Measurements from ENCODE around the gene AASDH. TPM values are rescaled to one million over a fixed set of nuclear protein-coding genes. Genes with fewer than 3 reads are reported as not detected.

The AASDH gene
- total RNA-seq, 3 donors from 2014 or later (not counting 1 experiment from before 2014, with no cell fraction given), result 9.5 to 14.2 (median 9.6) TPM

GRCh38 chr4:56323327-56323726 is 64.0 kb downstream of the AASDH start:
- intact Hi-C loops (cut with micrococcal nuclease), result no loop called here
- Mint-ChIP-seq H3K27ac (no peak overlapping the region), H3K36me3 (no peaks in the 10 kb centered on the region), H3K9me3 (no peaks in the 10 kb centered on the region), H3K4me1 (no peaks in the 10 kb centered on the region), H3K4me3 (no peak overlapping the region), H3K27me3 (ENCODE audit: low read depth in 2 of 2) (peaks cover 0 to 6% of the 10 kb centered on the region in 2 donors)
- H3K4me1 ChIP-seq (ENCODE audit: control insufficient read depth, insufficient read depth, low read length), result no peaks in the 10 kb centered on the region
- DNase-seq, result no peak
- WGBS (ENCODE audit: insufficient coverage), result 84% methylated on average over 10 of the region's 10 CpGs
- no peak for ATAC-seq
- no peak for TF ChIP-seq CTCF (IDR thresholded peaks at IDR 0.05)
- H3K4me3 ChIP-seq (ENCODE audit: low read length), result no peak overlapping the region
- H3K9me3 ChIP-seq (ENCODE audit: control insufficient read depth, insufficient read depth, low read length), result no peaks in the 10 kb centered on the region
- no peaks in the 10 kb centered on the region for H3K27me3 ChIP-seq (ENCODE audit: control insufficient read depth, insufficient read depth, low read length)
- H3K36me3 ChIP-seq (ENCODE audit: control insufficient read depth, insufficient read depth, low read length), result no peaks in the 10 kb centered on the region
- no peak overlapping the region for H3K27ac ChIP-seq (ENCODE audit: low read length)

- Histone ChIP-seq H3K27me3 (ENCODE audit: control insufficient read depth, insufficient read depth, low read length) (no peaks in the 10 kb centered on the region), H3K4me3 (ENCODE audit: low read length) (no peak overlapping the region), H3K9me3 (ENCODE audit: control insufficient read depth, insufficient read depth, low read length) (no peaks in the 10 kb centered on the region), H3K36me3 (ENCODE audit: control insufficient read depth, insufficient read depth, low read length) (no peaks in the 10 kb centered on the region), H3K27ac (ENCODE audit: low read length) (no peak overlapping the region), H3K4me1 (ENCODE audit: control insufficient read depth, insufficient read depth, low read length) (no peaks in the 10 kb centered on the region)
- Mint-ChIP-seq H3K9me3 (no peaks in the 10 kb centered on the region), H3K27me3 (ENCODE audit: low read depth in 2 of 2) (peaks cover 0 to 6% of the 10 kb centered on the region in 2 donors), H3K27ac (no peak overlapping the region), H3K4me1 (no peaks in the 10 kb centered on the region), H3K36me3 (no peaks in the 10 kb centered on the region), H3K4me3 (no peak overlapping the region)
- DNase-seq (no peak), ATAC-seq (no peak)
- intact Hi-C loops (cut with micrococcal nuclease), result no loop called here
- TF ChIP-seq CTCF (IDR thresholded peaks at IDR 0.05), result no peak
- WGBS (ENCODE audit: insufficient coverage), result 100% methylated on average over 1 of the region's 1 CpG
Measured at GRCh38 chr4:56321251-56321650, 66.0 kb downstream of the AASDH start.

GRCh38 chr4:56320293-56320692 is 67.0 kb downstream of the AASDH start:
- no peaks in the 10 kb centered on the region for H3K36me3 ChIP-seq (ENCODE audit: control insufficient read depth, insufficient read depth, low read length)
- no peaks in the 10 kb centered on the region for H3K9me3 ChIP-seq (ENCODE audit: control insufficient read depth, insufficient read depth, low read length)
- peaks cover 0 to 6% of the 10 kb centered on the region in 2 donors for H3K27me3 Mint-ChIP-seq (ENCODE audit: low read depth in 2 of 2)
- no peaks in the 10 kb centered on the region for H3K4me1 Mint-ChIP-seq
- ATAC-seq (no peak), DNase-seq (no peak)
- WGBS (ENCODE audit: insufficient coverage), result 98% methylated on average over 5 of the region's 5 CpGs
- no peak overlapping the region for H3K4me3 ChIP-seq (ENCODE audit: low read length)
- H3K27me3 ChIP-seq (ENCODE audit: control insufficient read depth, insufficient read depth, low read length), result no peaks in the 10 kb centered on the region
- intact Hi-C loops (cut with micrococcal nuclease), result no loop called here
- TF ChIP-seq CTCF (IDR thresholded peaks at IDR 0.05), result no peak
- H3K9me3 Mint-ChIP-seq, result no peaks in the 10 kb centered on the region
- H3K4me1 ChIP-seq (ENCODE audit: control insufficient read depth, insufficient read depth, low read length), result no peaks in the 10 kb centered on the region
- no peaks in the 10 kb centered on the region for H3K36me3 Mint-ChIP-seq
- no peak overlapping the region for H3K27ac ChIP-seq (ENCODE audit: low read length)
- no peak overlapping the region for H3K27ac Mint-ChIP-seq
- H3K4me3 Mint-ChIP-seq, result no peak overlapping the region

GRCh38 chr4:56318555-56318954 is 68.7 kb downstream of the AASDH start:
- Mint-ChIP-seq H3K4me3 (no peak overlapping the region), H3K27me3 (ENCODE audit: low read depth in 2 of 2) (peaks cover 0 to 6% of the 10 kb centered on the region in 2 donors), H3K9me3 (no peaks in the 10 kb centered on the region), H3K36me3 (no peaks in the 10 kb centered on the region), H3K27ac (no peak overlapping the region), H3K4me1 (no peaks in the 10 kb centered on the region)
- Histone ChIP-seq H3K36me3 (ENCODE audit: control insufficient read depth, insufficient read depth, low read length) (no peaks in the 10 kb centered on the region), H3K9me3 (ENCODE audit: control insufficient read depth, insufficient read depth, low read length) (no peaks in the 10 kb centered on the region), H3K4me1 (ENCODE audit: control insufficient read depth, insufficient read depth, low read length) (no peaks in the 10 kb centered on the region), H3K4me3 (ENCODE audit: low read length) (no peak overlapping the region), H3K27ac (ENCODE audit: low read length) (no peak overlapping the region), H3K27me3 (ENCODE audit: control insufficient read depth, insufficient read depth, low read length) (no peaks in the 10 kb centered on the region)
- intact Hi-C loops (cut with micrococcal nuclease), result no loop called here
- ATAC-seq (no peak), DNase-seq (no peak)
- TF ChIP-seq CTCF (IDR thresholded peaks at IDR 0.05), result no peak
- 86% methylated on average over 1 of the region's 1 CpG for WGBS (ENCODE audit: insufficient coverage)
